Left renal pelvis (tissue), 4 donors: ENCODE data around the gene GIPR. TPM values are rescaled to one million over a fixed set of nuclear protein-coding genes. Genes with fewer than 3 reads are reported as not detected.
"Not testable (repeated sequence)": the region's sequence is repeated elsewhere in the genome, so short reads cannot be mapped to it uniquely, and the experiment has no call there.

Source experiments
- DNase-seq, 4 donors: peaks; one replicate each; pipeline ENCODE4 v3.0.0-alpha.2; 2013; ENCODE audit warnings: low read depth in 4 of 4, low spot score in 3 of 4
- polyA plus RNA-seq, 4 donors: library from polyadenylated mRNA; unstranded; fragments of 120-200 nt; gene quantifications; one replicate each; pipeline ENCODE4 v1.2.1, GENCODE V29; 2013; ENCODE audit not compliant: insufficient read length in 4 of 4

The GIPR gene
- polyA plus RNA-seq: 1 to 10 TPM in 1 of 4 donors, under 1 TPM in 3; 0.33 to 1.2 (median 0.56) TPM

- no peak for DNase-seq
Observed at GRCh38 chr19:45667620-45668341, at the start of gene GIPR. Gene GIPR, plus strand, starts transcription at chr19:45668221. Its CDS starts 1,300 bp downstream, at chr19:45669521.

- no peak for DNase-seq
Observed at GRCh38 chr19:45621389-45621788, 46.6 kb upstream of the GIPR start.

GRCh38 chr19:45621976-45622503 lies 46.0 kb upstream of the GIPR start:
- no peak for DNase-seq

- no peak for DNase-seq
Observed at GRCh38 chr19:45623984-45624383, 44.0 kb upstream of the GIPR start.

GRCh38 chr19:45628219-45628618 lies 39.8 kb upstream of the GIPR start:
- DNase-seq: not testable (repeated sequence)

GRCh38 chr19:45629704-45630103 lies 38.3 kb upstream of the GIPR start:
- DNase-seq: no peak

GRCh38 chr19:45630463-45630862 lies 37.6 kb upstream of the GIPR start:
- no peak for DNase-seq

- no peak for DNase-seq
Observed at GRCh38 chr19:45632468-45633196, 35.4 kb upstream of the GIPR start.

- no peak for DNase-seq
Observed at GRCh38 chr19:45636275-45636674, 31.7 kb upstream of the GIPR start.

GRCh38 chr19:45636902-45637301 lies 31.1 kb upstream of the GIPR start:
- no peak for DNase-seq

- no peak for DNase-seq
Observed at GRCh38 chr19:45637890-45638667, 29.9 kb upstream of the GIPR start.

GRCh38 chr19:45638930-45639729 lies 28.9 kb upstream of the GIPR start, which contains the start of gene EML2:
Gene EML2, minus strand, starts transcription at chr19:45639397. Its CDS starts 21 bp downstream, at chr19:45639376.
- no peak for DNase-seq

- no peak for DNase-seq
Observed at GRCh38 chr19:45640849-45641273, 27.2 kb upstream of the GIPR start.

GRCh38 chr19:45641274-45642105 lies 26.5 kb upstream of the GIPR start:
- DNase-seq: peak in 2 of 4 donors; percentile 19 to 65

GRCh38 chr19:45643024-45643926 lies 24.7 kb upstream of the GIPR start:
- DNase-seq: peak in 1 of 4 donors; percentile 62

GRCh38 chr19:45643927-45644771 lies 23.9 kb upstream of the GIPR start:
- DNase-seq: no peak

- no peak for DNase-seq
Observed at GRCh38 chr19:45645068-45645630, 22.9 kb upstream of the GIPR start.
